Subcutaneous abdominal adipose tissue (tissue), 5 donors: Measurements from ENCODE around the gene COL16A1.

Source experiments
- H3K27ac ChIP-seq: one replicate; pipeline ENCODE4 v1.7.0; 2013; ENCODE audit warnings: low read depth, mild to moderate bottlenecking, inconsistent platforms, low read length, moderate library complexity
- H3K27me3 ChIP-seq, 5 donors: one replicate each; pipeline ENCODE4 v1.7.0; 2013; ENCODE audit warnings: low read length in 5 of 5, inconsistent platforms in 1 of 5; ENCODE audit not compliant: control insufficient read depth in 5 of 5, insufficient read depth in 4 of 5
- H3K36me3 ChIP-seq, 5 donors: one replicate each; pipeline ENCODE4 v1.7.0; 2013; ENCODE audit warnings: low read length in 5 of 5; ENCODE audit not compliant: control insufficient read depth in 5 of 5, insufficient read depth in 5 of 5
- H3K4me1 ChIP-seq, 5 donors: one replicate each; pipeline ENCODE4 v1.7.0; 2013; ENCODE audit warnings: low read length in 5 of 5, mild to moderate bottlenecking in 3 of 5, moderate library complexity in 1 of 5; ENCODE audit not compliant: control insufficient read depth in 5 of 5, insufficient read depth in 5 of 5
- H3K4me3 ChIP-seq, 5 donors: one replicate each; pipeline ENCODE4 v1.7.0; 2013; ENCODE audit warnings: low read length in 5 of 5, low read depth in 1 of 5
- H3K9ac ChIP-seq, 5 donors: one replicate each; pipeline ENCODE4 v1.7.0; 2013; ENCODE audit warnings: low read length in 5 of 5, mild to moderate bottlenecking in 4 of 5, moderate library complexity in 3 of 5
- H3K9me3 ChIP-seq, 5 donors: one replicate each; pipeline ENCODE4 v1.7.0; 2013; ENCODE audit warnings: low read length in 5 of 5; ENCODE audit not compliant: control insufficient read depth in 5 of 5
- donor health status: healthy.
- donor health status: healthy.
- donor health status: healthy.
- donor health status: healthy.
- donor health status: healthy.

Gene COL16A1

GRCh38 chr1:31632649-31633048 lies 71.2 kb downstream of the COL16A1 start:
- Histone ChIP-seq H3K9me3 (no peaks in the 10 kb centered on the region), H3K36me3 (peaks cover 3 to 72% (median 65%) of the 10 kb centered on the region in 5 donors), H3K27ac (no peak overlapping the region), H3K9ac (peak overlapping the region in 1 of 5 donors; percentile 25), H3K4me1 (peaks cover 3 to 15% (median 7%) of the 10 kb centered on the region in 5 donors), H3K27me3 (no peaks in the 10 kb centered on the region), H3K4me3 (no peak overlapping the region)

DNA sequence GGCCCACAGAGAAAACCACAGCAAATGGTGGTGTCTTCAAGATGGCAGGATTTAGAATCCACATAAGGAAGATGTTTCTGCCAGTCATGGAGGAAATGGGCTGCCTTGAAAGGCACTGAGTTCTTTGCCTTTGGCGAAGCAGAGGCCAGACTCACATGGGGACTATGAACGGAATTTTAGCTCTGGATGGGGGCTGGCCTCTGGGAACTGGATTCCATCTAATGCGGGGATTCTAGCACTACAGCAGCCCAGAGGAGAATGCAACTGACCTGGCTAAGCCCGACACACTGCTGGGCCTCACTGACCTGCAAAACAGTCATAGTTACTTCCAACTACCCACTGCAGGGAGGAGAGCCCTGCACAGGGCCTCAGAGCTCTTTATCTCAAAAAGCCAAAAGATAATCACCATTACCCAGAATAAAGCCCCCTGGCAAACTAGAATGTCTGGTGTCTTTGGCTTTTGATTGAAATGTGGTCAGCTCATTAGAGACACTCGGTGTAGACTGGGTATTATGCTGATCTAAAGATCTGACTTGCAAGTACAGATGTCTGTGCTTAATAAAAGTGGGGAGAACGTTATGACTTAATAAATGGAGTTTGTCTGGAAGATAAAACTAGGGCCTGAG lies 74.8 kb downstream of the COL16A1 start:
- H3K27me3 ChIP-seq: no peaks in the 10 kb centered on the region
- no peak overlapping the region for H3K4me3 ChIP-seq
- H3K4me1 ChIP-seq: peaks cover 3 to 28% (median 20%) of the 10 kb centered on the region in 5 donors
- H3K36me3 ChIP-seq: peaks cover 3 to 72% (median 58%) of the 10 kb centered on the region in 5 donors
- no peak overlapping the region for H3K9ac ChIP-seq
- no peak overlapping the region for H3K27ac ChIP-seq
- no peaks in the 10 kb centered on the region for H3K9me3 ChIP-seq

GRCh38 chr1:31627930-31628559 lies 75.8 kb downstream of the COL16A1 start:
- no peaks in the 10 kb centered on the region for H3K27me3 ChIP-seq
- no peak overlapping the region for H3K27ac ChIP-seq
- H3K4me1 ChIP-seq: peaks cover 3 to 23% (median 20%) of the 10 kb centered on the region in 5 donors
- H3K9me3 ChIP-seq: no peaks in the 10 kb centered on the region
- peaks cover 3 to 66% (median 53%) of the 10 kb centered on the region in 5 donors for H3K36me3 ChIP-seq
- no peak overlapping the region for H3K4me3 ChIP-seq
- H3K9ac ChIP-seq: peak overlapping the region in 2 of 5 donors; percentile 27 to 35

DNA sequence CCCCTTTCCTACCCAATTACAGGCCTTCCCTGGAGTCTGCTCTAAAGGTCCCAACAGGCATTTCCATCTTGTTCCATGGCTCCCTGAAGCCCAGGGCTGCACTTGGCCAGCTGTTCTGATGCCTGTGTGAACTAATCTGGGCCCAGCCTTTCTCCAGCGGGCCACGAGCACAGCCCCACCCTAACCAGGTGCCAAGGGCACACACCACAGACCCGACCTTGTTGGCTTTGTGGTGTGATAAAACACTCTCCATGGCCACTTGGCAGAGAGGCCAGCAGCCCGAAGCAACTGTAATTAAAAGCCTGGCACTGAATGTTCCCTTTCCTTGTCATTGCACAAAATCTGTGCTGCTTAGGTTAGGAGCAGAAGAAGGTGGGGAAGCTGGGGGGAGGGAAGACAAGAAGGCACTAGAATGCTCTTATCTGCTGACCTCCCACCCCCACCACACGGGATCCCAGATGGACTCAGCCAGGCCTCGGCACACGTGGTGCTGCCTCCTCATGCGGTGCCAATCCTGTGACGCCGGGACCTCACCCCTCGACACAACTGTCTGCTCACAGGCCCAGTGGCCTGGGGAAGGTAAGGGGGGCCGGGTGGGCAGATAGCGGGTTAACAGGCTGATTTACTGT lies 76.4 kb downstream of the COL16A1 start:
- H3K27me3 ChIP-seq: no peaks in the 10 kb centered on the region
- peaks cover 3 to 23% (median 20%) of the 10 kb centered on the region in 5 donors for H3K4me1 ChIP-seq
- peak overlapping the region in 2 of 5 donors; percentile 27 to 35 for H3K9ac ChIP-seq
- no peaks in the 10 kb centered on the region for H3K9me3 ChIP-seq
- H3K4me3 ChIP-seq: no peak overlapping the region
- H3K36me3 ChIP-seq: peaks cover 3 to 60% (median 46%) of the 10 kb centered on the region in 5 donors
- H3K27ac ChIP-seq: no peak overlapping the region

GRCh38 chr1:31626223-31627207 lies 77.3 kb downstream of the COL16A1 start:
- no peaks in the 10 kb centered on the region for H3K9me3 ChIP-seq
- no peaks in the 10 kb centered on the region for H3K27me3 ChIP-seq
- peaks cover 3 to 25% (median 21%) of the 10 kb centered on the region in 5 donors for H3K4me1 ChIP-seq
- peaks cover 3 to 51% (median 37%) of the 10 kb centered on the region in 5 donors for H3K36me3 ChIP-seq
- no peak overlapping the region for H3K9ac ChIP-seq
- no peak overlapping the region for H3K4me3 ChIP-seq
- H3K27ac ChIP-seq: no peak overlapping the region

- no peak overlapping the region for H3K4me3 ChIP-seq
- H3K27me3 ChIP-seq: no peaks in the 10 kb centered on the region
- H3K27ac ChIP-seq: no peak overlapping the region
- H3K36me3 ChIP-seq: peaks cover 3 to 43% (median 29%) of the 10 kb centered on the region in 5 donors
- H3K9me3 ChIP-seq: no peaks in the 10 kb centered on the region
- no peak overlapping the region for H3K9ac ChIP-seq
- peaks cover 3 to 25% (median 21%) of the 10 kb centered on the region in 5 donors for H3K4me1 ChIP-seq
Measured at GRCh38 chr1:31625561-31626222, 78.1 kb downstream of the COL16A1 start.

DNA sequence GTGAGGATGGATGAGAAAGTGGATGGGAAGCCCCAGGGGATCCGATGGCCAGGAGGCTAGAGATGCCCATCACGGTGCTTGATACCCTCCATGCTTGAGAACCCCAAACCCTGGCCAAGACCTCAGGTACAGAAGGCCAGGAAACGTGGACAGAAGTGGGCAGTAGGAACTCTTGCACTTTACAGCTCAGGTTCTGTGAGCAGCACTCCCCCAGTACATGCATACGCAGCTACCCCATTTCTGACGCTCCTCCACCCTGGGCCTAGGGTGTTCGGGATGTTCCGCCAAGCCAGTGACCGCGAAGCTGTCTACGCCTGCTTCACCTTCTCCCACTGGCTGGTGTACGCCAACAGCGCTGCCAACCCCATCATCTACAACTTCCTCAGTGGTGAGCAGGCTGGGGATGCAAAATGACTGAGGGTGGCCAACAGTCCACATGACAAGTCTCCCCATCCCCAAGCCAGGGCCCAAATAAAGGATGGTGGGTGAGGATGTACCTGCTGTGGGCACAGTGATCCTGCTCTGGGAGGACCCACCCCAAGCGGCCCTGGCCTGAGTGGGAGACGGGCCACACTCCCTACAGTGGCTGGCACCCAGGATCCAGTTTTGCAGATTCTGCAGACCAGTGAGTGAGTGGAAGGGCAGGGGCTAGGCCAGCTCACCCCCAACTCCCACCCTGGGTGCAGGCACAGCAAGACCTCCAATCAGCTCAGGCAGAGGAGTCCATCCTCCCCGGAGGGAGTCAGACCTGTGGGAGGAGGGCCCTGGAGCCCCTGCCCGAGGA lies 78.9 kb downstream of the COL16A1 start:
- Histone ChIP-seq H3K9ac (no peak overlapping the region), H3K27ac (no peak overlapping the region), H3K4me1 (peaks cover 3 to 25% (median 21%) of the 10 kb centered on the region in 5 donors), H3K9me3 (no peaks in the 10 kb centered on the region), H3K27me3 (no peaks in the 10 kb centered on the region), H3K36me3 (peaks cover 3 to 35% (median 21%) of the 10 kb centered on the region in 5 donors), H3K4me3 (no peak overlapping the region)

GRCh38 chr1:31624309-31624708 lies 79.5 kb downstream of the COL16A1 start:
- H3K4me1 ChIP-seq: peaks cover 3 to 25% (median 21%) of the 10 kb centered on the region in 5 donors
- H3K27me3 ChIP-seq: no peaks in the 10 kb centered on the region
- H3K36me3 ChIP-seq: peaks cover 2 to 29% (median 15%) of the 10 kb centered on the region in 5 donors
- H3K9me3 ChIP-seq: no peaks in the 10 kb centered on the region
- H3K27ac ChIP-seq: no peak overlapping the region
- no peak overlapping the region for H3K4me3 ChIP-seq
- no peak overlapping the region for H3K9ac ChIP-seq
